Testis (tissue), 3 donors: Measurements from ENCODE around the gene GABRP. TPM values are rescaled to one million over a fixed set of nuclear protein-coding genes. Genes with fewer than 3 reads are reported as not detected.
"Not testable (repeated sequence)": the region's sequence is repeated elsewhere in the genome, so short reads cannot be mapped to it uniquely, and the experiment has no call there.

Experiments
- DNase-seq: peaks from one replicate; pipeline ENCODE4 v3.0.0-alpha.2; 2019
- H3K27ac ChIP-seq, 2 donors: fragments of 200-600 bp; sonication (generic); one replicate each; pipeline ENCODE4 v1.5.1; 2019
- H3K27me3 ChIP-seq: fragments of 200-600 bp; sonication (generic); one replicate; pipeline ENCODE4 v1.5.1; 2019
- H3K36me3 ChIP-seq: fragments of 200-600 bp; sonication (generic); one replicate; pipeline ENCODE4 v1.5.1; 2017; ENCODE audit warnings: low read depth; ENCODE audit errors: missing control alignments
- H3K4me1 ChIP-seq: fragments of 200-600 bp; sonication (generic); one replicate; pipeline ENCODE4 v1.5.1; 2019
- H3K4me3 ChIP-seq, 2 donors: fragments of 200-600 bp; sonication (generic); one replicate each; pipeline ENCODE4 v1.5.1; 2017 to 2019
- H3K9me3 ChIP-seq: fragments of 200-600 bp; sonication (generic); one replicate; pipeline ENCODE4 v1.5.1; 2017
- POLR2A ChIP-seq: fragments of 450-650 bp; IDR thresholded peaks from one replicate; pipeline ENCODE4 v1.6.1; 2017; ENCODE audit warnings: antibody characterized with exemption, mild to moderate bottlenecking, moderate library complexity
- WGBS, 2 donors: methylation state at CpG; one replicate each; pipeline ENCODE4 v1.1.5; 2018; 5-methylcytosine and 5-hydroxymethylcytosine counted together
- intact Hi-C: fragments of 100-400 bp; cut with DNase I; formaldehyde crosslinking; loops from one replicate; pipeline ENCODE4 v1.15.1; 2023; ENCODE audit warnings: low total_unique reads
- polyA plus RNA-seq: library from polyadenylated mRNA; stranded (reverse); fragments of 350-450 nt; fragmentation: Illumina TruSeq; extraction: RNeasy Lipid Tissue Mini Kit (QIAGEN cat#74804); gene quantifications from one replicate; pipeline ENCODE4 v1.2.3, GENCODE V29; 2014; ENCODE audit warnings: low read depth, low replicate concordance; ENCODE audit not compliant: insufficient read depth
- total RNA-seq, 2 donors: library from RNA; depleted of rRNA; stranded (reverse); fragments of >200 nt; gene quantifications; one replicate each; pipeline ENCODE4 v1.2.3, GENCODE V29; 2016
- TF ChIP-seq, protein P1 (sequence below), 3 experiments: fragments of 450-650 bp in 2 of 3; fragments of 200-600 bp in 1 of 3; sonication (generic) in 1 of 3; IDR thresholded peaks; one replicate each; pipeline ENCODE4 v1.5.1; 2016 to 2019; ENCODE audit warnings: antibody characterized with exemption in 3 of 3, mild to moderate bottlenecking in 2 of 3, moderate library complexity in 1 of 3

GABRP gene
- total and polyA plus RNA-seq, 3 donors from 2014 or later, result 0.67 TPM; not detected in 2

DNA sequence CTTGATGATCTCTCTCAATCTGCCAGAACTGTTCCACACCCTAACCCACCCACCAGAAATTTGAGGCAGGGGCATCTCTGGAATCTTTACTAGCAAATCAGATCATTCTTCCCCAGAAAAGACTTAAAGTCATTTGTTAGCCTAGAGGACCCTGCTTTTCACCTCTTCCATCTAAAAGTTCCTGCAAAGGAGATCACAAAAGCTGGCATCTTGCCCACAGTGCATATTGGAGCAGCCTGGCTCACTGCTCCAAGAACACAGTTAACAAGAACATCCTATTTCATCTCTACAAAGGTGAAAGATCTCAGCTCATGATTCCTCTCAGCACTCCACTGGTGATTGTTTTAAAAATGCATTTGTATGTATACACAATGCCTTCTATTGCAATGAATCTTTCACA lies 36.3 kb downstream of the GABRP start:
- H3K27ac ChIP-seq, result no peak overlapping the region
- DNase-seq, result peak; percentile 34
- no peaks in the 10 kb centered on the region for H3K27me3 ChIP-seq
- H3K9me3 ChIP-seq, result no peaks in the 10 kb centered on the region
- intact Hi-C loops, result no loop called here
- no peaks in the 10 kb centered on the region for H3K4me1 ChIP-seq
- H3K36me3 ChIP-seq, result no peaks in the 10 kb centered on the region
- H3K4me3 ChIP-seq, result no peak overlapping the region
- no peak for TF ChIP-seq POLR2A
- TF ChIP-seq, protein P1, sequence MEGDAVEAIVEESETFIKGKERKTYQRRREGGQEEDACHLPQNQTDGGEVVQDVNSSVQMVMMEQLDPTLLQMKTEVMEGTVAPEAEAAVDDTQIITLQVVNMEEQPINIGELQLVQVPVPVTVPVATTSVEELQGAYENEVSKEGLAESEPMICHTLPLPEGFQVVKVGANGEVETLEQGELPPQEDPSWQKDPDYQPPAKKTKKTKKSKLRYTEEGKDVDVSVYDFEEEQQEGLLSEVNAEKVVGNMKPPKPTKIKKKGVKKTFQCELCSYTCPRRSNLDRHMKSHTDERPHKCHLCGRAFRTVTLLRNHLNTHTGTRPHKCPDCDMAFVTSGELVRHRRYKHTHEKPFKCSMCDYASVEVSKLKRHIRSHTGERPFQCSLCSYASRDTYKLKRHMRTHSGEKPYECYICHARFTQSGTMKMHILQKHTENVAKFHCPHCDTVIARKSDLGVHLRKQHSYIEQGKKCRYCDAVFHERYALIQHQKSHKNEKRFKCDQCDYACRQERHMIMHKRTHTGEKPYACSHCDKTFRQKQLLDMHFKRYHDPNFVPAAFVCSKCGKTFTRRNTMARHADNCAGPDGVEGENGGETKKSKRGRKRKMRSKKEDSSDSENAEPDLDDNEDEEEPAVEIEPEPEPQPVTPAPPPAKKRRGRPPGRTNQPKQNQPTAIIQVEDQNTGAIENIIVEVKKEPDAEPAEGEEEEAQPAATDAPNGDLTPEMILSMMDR (IDR thresholded peaks at IDR 0.05), result no peak

DNA sequence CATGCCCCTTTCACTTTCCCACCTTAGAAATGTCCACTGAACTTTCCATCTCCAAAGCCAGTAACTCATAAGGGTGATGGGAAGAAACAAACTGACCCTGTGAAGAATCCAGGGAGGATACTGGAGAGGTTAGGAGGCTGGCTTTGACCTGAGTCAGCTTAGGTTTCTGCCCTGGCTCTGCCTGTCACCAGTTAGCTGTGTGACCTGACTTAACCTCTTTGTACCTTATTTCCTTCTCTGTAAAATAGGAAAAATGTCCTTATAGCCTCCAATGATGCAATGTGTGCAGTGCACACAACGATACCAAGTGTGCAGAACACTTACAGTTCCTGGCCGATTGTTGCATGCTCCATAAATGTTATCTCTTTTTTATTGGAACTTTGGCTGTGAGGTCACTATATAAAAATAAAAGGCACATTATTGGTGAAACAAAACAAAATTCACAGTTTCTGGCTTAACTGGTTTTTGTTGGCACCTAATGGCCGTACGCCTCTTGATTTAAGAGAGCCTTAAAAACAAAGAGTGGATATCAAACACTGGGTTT lies 37.8 kb downstream of the GABRP start:
- H3K4me3 ChIP-seq, result no peak overlapping the region
- 45 to 72% methylated on average over 4 of the region's 4 CpGs for WGBS, 2 donors
- H3K9me3 ChIP-seq, result no peaks in the 10 kb centered on the region
- no peak for DNase-seq
- H3K27me3 ChIP-seq, result no peaks in the 10 kb centered on the region
- H3K27ac ChIP-seq, result no peak overlapping the region
- no peaks in the 10 kb centered on the region for H3K4me1 ChIP-seq
- intact Hi-C loops, result no loop called here
- TF ChIP-seq, protein P1 (IDR thresholded peaks at IDR 0.05), result no peak
- no peak for TF ChIP-seq POLR2A
- H3K36me3 ChIP-seq, result no peaks in the 10 kb centered on the region

DNA sequence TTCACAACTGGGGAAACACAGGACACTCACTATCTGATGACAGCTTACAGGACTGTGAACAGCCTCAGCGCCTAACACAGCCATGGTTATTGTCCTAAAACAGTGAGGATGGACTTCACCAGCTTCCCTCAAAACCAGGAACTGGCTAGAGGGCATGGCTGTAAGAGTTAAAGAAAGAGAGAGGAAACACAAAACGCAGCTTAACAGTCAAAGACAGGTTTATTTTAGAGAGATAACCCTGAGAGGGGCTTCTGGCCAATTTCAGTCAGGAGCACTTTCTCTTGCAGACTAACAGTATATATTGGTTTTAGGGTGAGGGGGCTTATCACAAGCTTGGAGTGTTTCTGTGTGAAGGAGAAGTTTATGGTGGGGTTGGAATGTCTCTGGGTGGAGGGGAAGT lies 42.6 kb downstream of the GABRP start:
- WGBS, 2 donors, result 69 to 90% methylated on average over 2 of the region's 2 CpGs
- H3K27me3 ChIP-seq, result no peaks in the 10 kb centered on the region
- no peak for DNase-seq
- TF ChIP-seq, protein P1 (IDR thresholded peaks at IDR 0.05), result no peak
- TF ChIP-seq POLR2A, result no peak
- no peaks in the 10 kb centered on the region for H3K36me3 ChIP-seq
- intact Hi-C loops, result no loop called here
- H3K4me1 ChIP-seq, result no peaks in the 10 kb centered on the region
- no peak overlapping the region for H3K4me3 ChIP-seq
- H3K9me3 ChIP-seq, result no peaks in the 10 kb centered on the region
- no peak overlapping the region for H3K27ac ChIP-seq

DNA sequence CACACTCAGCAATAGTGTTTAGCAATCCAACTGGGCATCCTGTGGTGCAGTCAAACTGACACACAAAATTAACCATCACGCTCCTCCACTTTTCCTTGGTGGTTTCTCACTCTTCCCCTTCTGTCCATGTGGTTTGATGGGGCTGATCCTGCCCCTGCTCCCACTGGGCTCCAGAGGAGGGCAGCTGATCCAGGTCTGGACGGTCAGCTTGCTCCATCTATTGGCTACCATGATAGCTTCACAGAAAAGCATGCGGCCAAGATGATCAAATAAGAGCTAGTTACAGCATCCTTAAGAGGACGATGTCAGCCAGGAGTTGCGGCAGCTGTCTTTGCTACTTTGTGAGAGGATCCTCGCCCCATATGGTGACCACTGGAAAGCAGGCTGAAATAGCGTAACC lies 48.7 kb downstream of the GABRP start:
- TF ChIP-seq POLR2A, result no peak
- TF ChIP-seq, protein P1 (IDR thresholded peaks at IDR 0.05), result no peak
- no peak overlapping the region for H3K4me3 ChIP-seq
- 79 to 84% methylated on average over 7 of the region's 7 CpGs for WGBS, 2 donors
- no peaks in the 10 kb centered on the region for H3K27me3 ChIP-seq
- no peak for DNase-seq
- H3K36me3 ChIP-seq, result no peaks in the 10 kb centered on the region
- H3K9me3 ChIP-seq, result no peaks in the 10 kb centered on the region
- no peak overlapping the region for H3K27ac ChIP-seq
- intact Hi-C loops, result no loop called here
- H3K4me1 ChIP-seq, result no peaks in the 10 kb centered on the region

DNA sequence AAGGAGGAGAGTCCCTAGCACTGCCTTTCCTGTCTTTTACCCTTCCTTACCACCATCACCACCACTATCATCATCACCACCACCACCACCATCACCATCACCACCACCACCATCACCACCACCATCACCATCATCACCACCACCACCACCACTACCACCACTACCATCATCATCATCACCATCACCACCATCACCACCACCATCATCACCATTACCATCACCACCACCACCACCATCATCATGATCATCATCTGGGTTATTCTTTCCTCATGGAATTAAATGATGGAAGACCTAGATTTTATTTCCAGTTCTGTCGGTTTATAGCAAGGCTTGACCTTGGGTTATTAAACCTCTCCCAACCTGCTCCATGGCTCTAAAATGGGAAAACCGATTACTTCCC lies 50.5 kb downstream of the GABRP start:
- H3K27ac ChIP-seq, H3K36me3 ChIP-seq, intact Hi-C loops, DNase-seq, H3K9me3 ChIP-seq, H3K4me1 ChIP-seq, H3K4me3 ChIP-seq, H3K27me3 ChIP-seq: not testable (repeated sequence)
- 93 to 97% methylated on average over 2 of the region's 2 CpGs for WGBS, 2 donors
